ENCODE results near the gene FOXN4. TPM values are rescaled to one million over a fixed set of nuclear protein-coding genes. Genes with fewer than 3 reads are reported as not detected.

FOXN4 gene
- total and polyA plus RNA-seq, 2 of the 13 experiments (the other 11 are each of a cell fraction or from before 2014, with no cell fraction given): 0.11 TPM; not detected in 1

GRCh38 chr12:109281452-109281851, 27.6 kb downstream of the FOXN4 start:
- no peaks in the 10 kb centered on the region for H3K36me3 ChIP-seq (replicated peaks in 1 of 2; ENCODE audit: control insufficient read depth in 1 of 2, insufficient read depth in 2 of 2, low read length in 2 of 2)
- 40% methylated on average over 2 of the region's 17 CpGs for WGBS (ENCODE audit: low lambda C conversion rate)
- peaks cover 51% of the 10 kb centered on the region for H3K4me1 ChIP-seq (ENCODE audit: insufficient read depth, low read length)
- H4K20me1 ChIP-seq (ENCODE audit: insufficient read depth, low read length): no peaks in the 10 kb centered on the region
- ChIA-PET POLR2A (no interaction called here), CTCF (ENCODE audit: low intra/inter-chr PET ratio, low total read pairs) (no interaction called here)
- FAIRE-seq (no peak), ATAC-seq (peak; percentile 17), DNase-seq (ENCODE audit: low spot score) (no peak)
- H3K9me3 ChIP-seq (ENCODE audit: low read length): no peaks in the 10 kb centered on the region
- intact Hi-C loops (cut with micrococcal nuclease; ENCODE audit: unreplicated experiment) (no loop called here), in situ Hi-C loops (cut with HindIII; ENCODE audit: extremely low pct_ligation_motif_present, low pct_unique_long_range_greater_than_20kb) (no loop called here)
- peak overlapping the region in 1 of 3 experiments; percentile 18; a peak in 1 of 6 replicates for H3K4me3 ChIP-seq (replicated peaks in 1 of 3; ENCODE audit: insufficient read depth in 1 of 3, low read depth in 2 of 3, low read length in 3 of 3)
- peaks cover 0 to 1% of the 10 kb centered on the region in 2 experiments; a peak in 1 of 5 replicates for H3K27me3 ChIP-seq (ENCODE audit: control insufficient read depth in 1 of 2, insufficient read depth in 2 of 2, low read length in 2 of 2)
- H3K79me2 ChIP-seq (ENCODE audit: insufficient read depth, low read length): no peaks in the 10 kb centered on the region
- no TSS peak for BruUV-seq (replicated peaks)
- no peak overlapping the region for H3K27ac ChIP-seq (ENCODE audit: extremely low read length, insufficient read depth, low read length)
- peak overlapping the region; percentile 39 for H3K4me2 ChIP-seq (ENCODE audit: low read depth, low read length)
- H2AFZ ChIP-seq (ENCODE audit: low read length): no peak overlapping the region
- H3K9ac ChIP-seq (ENCODE audit: insufficient read depth, low read depth, low read length): no peak overlapping the region
- TF ChIP-seq ZNF687 (CRISPR knock-in tag; IDR thresholded peaks at IDR 0.05): peak; percentile 48
- TF ChIP-seq MAX (IDR thresholded peaks at IDR 0.05): no peak
- TF ChIP-seq PHF20 (CRISPR knock-in tag; IDR thresholded peaks at IDR 0.05): no peak
- no peak for TF ChIP-seq ZNF652 (CRISPR knock-in tag; IDR thresholded peaks at IDR 0.05; ENCODE audit: borderline replicate concordance, low read depth)
- TF ChIP-seq PBX3 (CRISPR knock-in tag; IDR thresholded peaks at IDR 0.05; ENCODE audit: borderline replicate concordance): no peak
- no peak for TF ChIP-seq ZNF18 (CRISPR knock-in tag; IDR thresholded peaks at IDR 0.05; ENCODE audit: insufficient replicate concordance)
- TF ChIP-seq TFAP4 (IDR thresholded peaks at IDR 0.05; ENCODE audit: borderline replicate concordance, low read depth): no peak
- no peak for TF ChIP-seq FOXO4 (CRISPR knock-in tag; conservative IDR thresholded peaks at IDR 0.05)
- TF ChIP-seq HNRNPLL (IDR thresholded peaks at IDR 0.05; ENCODE audit: low read depth, low read length, poor library complexity, severe bottlenecking): peak; percentile 20
- TF ChIP-seq ZNF230 (CRISPR knock-in tag; IDR thresholded peaks at IDR 0.05): no peak
